Cerebellar nuclear complex (tissue), 1 donor: ENCODE measurements around the gene GTSF1L.
"Not testable (repeated sequence)": the region's sequence is repeated elsewhere in the genome, so short reads cannot be mapped to it uniquely, and the experiment has no call there.

Experiments
- DNase-seq, 2 experiments: peaks; one replicate each; lab custom pipeline; 2025; lab: John Stamatoyannopoulos, UW

Gene GTSF1L

GRCh38 chr20:43726811-43727338, at the start of gene GTSF1L:
Gene GTSF1L (minus strand): TSS chr20:43727002. CDS start chr20:43726694, 308 bp downstream.
- no peak for DNase-seq

GRCh38 chr20:43774754-43775153, 48.0 kb upstream of the GTSF1L start:
- no peak for DNase-seq

GRCh38 chr20:43771503-43772190, 44.8 kb upstream of the GTSF1L start:
- no peak for DNase-seq

- DNase-seq: no peak
Observed at GRCh38 chr20:43770342-43770741, 43.5 kb upstream of the GTSF1L start.

- no peak for DNase-seq
Observed at GRCh38 chr20:43767686-43768474, 41.1 kb upstream of the GTSF1L start.

- no peak for DNase-seq
Observed at GRCh38 chr20:43766917-43767316, 40.1 kb upstream of the GTSF1L start.

- peak; percentile 64 to 85 for DNase-seq
Observed at GRCh38 chr20:43766385-43766784, 39.6 kb upstream of the GTSF1L start.

- DNase-seq: no peak
Observed at GRCh38 chr20:43765916-43766315, 39.1 kb upstream of the GTSF1L start.

- DNase-seq: peak; percentile 60
Observed at GRCh38 chr20:43762911-43763310, 36.1 kb upstream of the GTSF1L start.

- DNase-seq: no peak
Observed at GRCh38 chr20:43761386-43762340, 34.9 kb upstream of the GTSF1L start.

- DNase-seq: not testable (repeated sequence)
Observed at GRCh38 chr20:43757888-43758287, 31.1 kb upstream of the GTSF1L start.

GRCh38 chr20:43755851-43756250, 29.0 kb upstream of the GTSF1L start:
- DNase-seq: no peak

GRCh38 chr20:43755390-43755789, 28.6 kb upstream of the GTSF1L start:
- DNase-seq: no peak

GRCh38 chr20:43752561-43753301, 25.9 kb upstream of the GTSF1L start:
- DNase-seq: no peak

- DNase-seq: no peak
Observed at GRCh38 chr20:43752051-43752360, 25.2 kb upstream of the GTSF1L start.

- no peak for DNase-seq
Observed at GRCh38 chr20:43751167-43752050, 24.6 kb upstream of the GTSF1L start.

GRCh38 chr20:43750774-43751166, 24.0 kb upstream of the GTSF1L start:
- DNase-seq: no peak

- DNase-seq: no peak
Observed at GRCh38 chr20:43749734-43750294, 23.0 kb upstream of the GTSF1L start.

GRCh38 chr20:43748274-43748673, 21.5 kb upstream of the GTSF1L start:
- no peak for DNase-seq
